ENCODE measurements around the gene DLK1.

The DLK1 gene

GRCh38 chr14:100775831-100776591 is 49.3 kb downstream of the DLK1 start:
- Histone ChIP-seq H3K9me3 (ENCODE audit: control extremely low read depth in 1 of 5, control insufficient read depth in 4 of 5, insufficient read depth in 2 of 5, low read depth in 1 of 5, low read length in 4 of 5) (peaks cover 0 to 8% (median 2%) of the 10 kb centered on the region in 5 experiments), H3K36me3 (ENCODE audit: control insufficient read depth in 4 of 4, insufficient read depth in 4 of 4, low read length in 3 of 4) (no peaks in the 10 kb centered on the region), H3K4me1 (ENCODE audit: control extremely low read depth in 1 of 4, control insufficient read depth in 4 of 4, insufficient read depth in 4 of 4, low read length in 3 of 4) (no peaks in the 10 kb centered on the region), H3K27me3 (replicated peaks in 2 of 5; ENCODE audit: control insufficient read depth in 4 of 5, insufficient read depth in 5 of 5, low read length in 4 of 5) (no peaks in the 10 kb centered on the region), H3K4me3 (ENCODE audit: control insufficient read depth in 1 of 7, extremely low read depth in 1 of 7, insufficient read depth in 4 of 7, low read depth in 2 of 7, low read length in 6 of 7) (no peak overlapping the region), H3K27ac (ENCODE audit: insufficient read depth in 1 of 2, low read depth in 1 of 2, low read length in 2 of 2, poor library complexity in 1 of 2, severe bottlenecking in 2 of 2) (no peak overlapping the region)
- ChIA-PET CTCF (no interaction called here), POLR2A (no interaction called here)
- no peak for DNase-seq
- WGBS (ENCODE audit: insufficient coverage), result 94% methylated on average over 17 of the region's 20 CpGs

DNA sequence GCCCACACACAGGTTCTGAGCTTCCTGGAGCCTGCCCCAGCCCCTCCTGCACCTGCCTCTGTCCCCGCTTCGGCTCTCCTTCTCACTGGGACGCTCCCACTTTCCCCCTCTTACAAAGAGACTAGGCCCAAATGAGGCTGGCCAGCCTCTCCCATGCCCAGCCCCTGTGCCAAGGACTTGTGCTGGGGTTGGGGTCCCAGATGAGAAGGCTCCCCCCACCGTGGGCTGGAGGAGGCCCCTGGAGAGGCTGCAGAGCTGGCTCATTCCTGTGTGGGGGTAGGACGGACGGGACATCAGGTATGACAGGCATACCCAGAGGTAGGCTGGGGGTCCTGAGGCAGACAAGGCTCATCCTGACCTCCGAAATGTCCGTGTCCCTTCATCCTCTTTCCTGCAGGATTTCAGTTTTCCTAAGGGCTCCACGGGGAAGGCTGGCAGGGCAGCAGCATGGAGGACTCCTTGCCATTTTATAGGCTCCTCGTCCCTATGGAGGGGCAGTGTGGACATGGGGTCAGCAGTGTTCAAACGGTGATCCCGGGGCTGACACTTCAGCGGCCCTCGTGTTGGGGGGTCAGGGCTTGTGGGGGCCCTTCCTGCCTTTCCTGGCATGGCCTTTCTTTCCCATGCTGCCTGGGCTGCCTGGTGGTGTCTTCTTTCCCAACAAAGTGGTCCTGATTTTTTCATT is 50.1 kb downstream of the DLK1 start:
- Histone ChIP-seq H3K27ac (ENCODE audit: insufficient read depth in 1 of 2, low read depth in 1 of 2, low read length in 2 of 2, poor library complexity in 1 of 2, severe bottlenecking in 2 of 2) (no peak overlapping the region), H3K4me1 (ENCODE audit: control extremely low read depth in 1 of 4, control insufficient read depth in 4 of 4, insufficient read depth in 4 of 4, low read length in 3 of 4) (no peaks in the 10 kb centered on the region), H3K9me3 (ENCODE audit: control extremely low read depth in 1 of 5, control insufficient read depth in 4 of 5, insufficient read depth in 2 of 5, low read depth in 1 of 5, low read length in 4 of 5) (no peaks in the 10 kb centered on the region), H3K27me3 (replicated peaks in 2 of 5; ENCODE audit: control insufficient read depth in 4 of 5, insufficient read depth in 5 of 5, low read length in 4 of 5) (no peaks in the 10 kb centered on the region), H3K36me3 (ENCODE audit: control insufficient read depth in 4 of 4, insufficient read depth in 4 of 4, low read length in 3 of 4) (no peaks in the 10 kb centered on the region), H3K4me3 (ENCODE audit: control insufficient read depth in 1 of 7, extremely low read depth in 1 of 7, insufficient read depth in 4 of 7, low read depth in 2 of 7, low read length in 6 of 7) (no peak overlapping the region)
- DNase-seq, result no peak
- CTCF ChIA-PET, result no interaction called here
- POLR2A ChIA-PET, result no interaction called here
- WGBS (ENCODE audit: insufficient coverage), result 93% methylated on average over 14 of the region's 14 CpGs

GRCh38 chr14:100777366-100777817 is 50.7 kb downstream of the DLK1 start:
- DNase-seq, result no peak
- no peaks in the 10 kb centered on the region for H3K27me3 ChIP-seq (replicated peaks in 2 of 5; ENCODE audit: control insufficient read depth in 4 of 5, insufficient read depth in 5 of 5, low read length in 4 of 5)
- 95% methylated on average over 10 of the region's 11 CpGs for WGBS (ENCODE audit: insufficient coverage)

DNA sequence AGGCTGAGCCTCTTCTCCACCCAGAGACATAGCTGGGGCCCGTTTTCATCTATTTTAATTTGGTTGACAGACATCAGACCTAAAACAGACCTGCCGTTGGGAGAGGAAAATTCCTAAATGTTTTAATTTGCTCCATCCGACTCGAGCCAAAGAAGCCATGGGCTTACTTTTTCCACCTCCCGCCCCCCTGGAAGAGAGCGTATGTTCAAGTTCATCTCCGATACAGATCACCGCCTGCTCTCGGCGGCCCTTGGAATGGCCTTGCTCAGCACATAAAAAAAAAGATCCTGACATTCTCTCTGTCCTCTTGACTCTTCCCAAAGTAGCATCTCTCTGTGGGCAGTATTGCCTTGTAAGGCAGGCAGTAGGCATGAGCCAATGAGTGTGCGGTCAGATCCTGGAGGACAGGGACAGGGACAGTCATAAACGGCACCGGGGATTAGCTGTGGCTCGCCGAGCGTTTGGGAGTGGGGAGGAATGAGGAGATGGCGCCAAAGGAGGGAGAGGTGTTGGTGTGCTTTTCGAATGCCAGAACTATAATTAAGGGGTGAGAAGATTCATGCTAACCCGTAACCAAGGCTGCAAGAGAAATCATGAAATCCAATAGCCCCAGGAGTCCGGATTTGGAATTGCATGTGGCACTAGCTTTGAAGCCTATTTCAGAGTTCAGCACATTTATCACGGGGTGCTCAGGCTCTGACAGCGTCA is 51.3 kb downstream of the DLK1 start:
- no peak overlapping the region for H3K27ac ChIP-seq (ENCODE audit: insufficient read depth in 1 of 2, low read depth in 1 of 2, low read length in 2 of 2, poor library complexity in 1 of 2, severe bottlenecking in 2 of 2)
- no peak for DNase-seq
- 87% methylated on average over 21 of the region's 22 CpGs for WGBS (ENCODE audit: insufficient coverage)
- H3K4me3 ChIP-seq (ENCODE audit: control insufficient read depth in 1 of 7, extremely low read depth in 1 of 7, insufficient read depth in 4 of 7, low read depth in 2 of 7, low read length in 6 of 7), result no peak overlapping the region
- no peaks in the 10 kb centered on the region for H3K9me3 ChIP-seq (ENCODE audit: control extremely low read depth in 1 of 5, control insufficient read depth in 4 of 5, insufficient read depth in 2 of 5, low read depth in 1 of 5, low read length in 4 of 5)
- H3K4me1 ChIP-seq (ENCODE audit: control extremely low read depth in 1 of 4, control insufficient read depth in 4 of 4, insufficient read depth in 4 of 4, low read length in 3 of 4), result no peaks in the 10 kb centered on the region
- POLR2A ChIA-PET, result no interaction called here
- H3K27me3 ChIP-seq (replicated peaks in 2 of 5; ENCODE audit: control insufficient read depth in 4 of 5, insufficient read depth in 5 of 5, low read length in 4 of 5), result no peaks in the 10 kb centered on the region
- CTCF ChIA-PET, result no interaction called here
- no peaks in the 10 kb centered on the region for H3K36me3 ChIP-seq (ENCODE audit: control insufficient read depth in 4 of 4, insufficient read depth in 4 of 4, low read length in 3 of 4)

More at GRCh38 chr14:100777366-100777817, 50.7 kb downstream of the DLK1 start:
- no peak overlapping the region for H3K27ac ChIP-seq (ENCODE audit: insufficient read depth in 1 of 2, low read depth in 1 of 2, low read length in 2 of 2, poor library complexity in 1 of 2, severe bottlenecking in 2 of 2)
- no peaks in the 10 kb centered on the region for H3K9me3 ChIP-seq (ENCODE audit: control extremely low read depth in 1 of 5, control insufficient read depth in 4 of 5, insufficient read depth in 2 of 5, low read depth in 1 of 5, low read length in 4 of 5)
- H3K4me1 ChIP-seq (ENCODE audit: control extremely low read depth in 1 of 4, control insufficient read depth in 4 of 4, insufficient read depth in 4 of 4, low read length in 3 of 4), result no peaks in the 10 kb centered on the region
- no peak overlapping the region for H3K4me3 ChIP-seq (ENCODE audit: control insufficient read depth in 1 of 7, extremely low read depth in 1 of 7, insufficient read depth in 4 of 7, low read depth in 2 of 7, low read length in 6 of 7)
- H3K36me3 ChIP-seq (ENCODE audit: control insufficient read depth in 4 of 4, insufficient read depth in 4 of 4, low read length in 3 of 4), result no peaks in the 10 kb centered on the region
- POLR2A ChIA-PET, result no interaction called here
- CTCF ChIA-PET, result no interaction called here

GRCh38 chr14:100778526-100778882 is 51.8 kb downstream of the DLK1 start:
- peaks cover 0 to 4% (median 3%) of the 10 kb centered on the region in 4 experiments for H3K4me1 ChIP-seq (ENCODE audit: control extremely low read depth in 1 of 4, control insufficient read depth in 4 of 4, insufficient read depth in 4 of 4, low read length in 3 of 4)
- ChIA-PET CTCF (interaction anchor here (2.2 kb wide), 1 partner anchor 11 kb away, joined by 5 read pairs; no protein-coding TSS in a partner anchor), POLR2A (no interaction called here)

DNA sequence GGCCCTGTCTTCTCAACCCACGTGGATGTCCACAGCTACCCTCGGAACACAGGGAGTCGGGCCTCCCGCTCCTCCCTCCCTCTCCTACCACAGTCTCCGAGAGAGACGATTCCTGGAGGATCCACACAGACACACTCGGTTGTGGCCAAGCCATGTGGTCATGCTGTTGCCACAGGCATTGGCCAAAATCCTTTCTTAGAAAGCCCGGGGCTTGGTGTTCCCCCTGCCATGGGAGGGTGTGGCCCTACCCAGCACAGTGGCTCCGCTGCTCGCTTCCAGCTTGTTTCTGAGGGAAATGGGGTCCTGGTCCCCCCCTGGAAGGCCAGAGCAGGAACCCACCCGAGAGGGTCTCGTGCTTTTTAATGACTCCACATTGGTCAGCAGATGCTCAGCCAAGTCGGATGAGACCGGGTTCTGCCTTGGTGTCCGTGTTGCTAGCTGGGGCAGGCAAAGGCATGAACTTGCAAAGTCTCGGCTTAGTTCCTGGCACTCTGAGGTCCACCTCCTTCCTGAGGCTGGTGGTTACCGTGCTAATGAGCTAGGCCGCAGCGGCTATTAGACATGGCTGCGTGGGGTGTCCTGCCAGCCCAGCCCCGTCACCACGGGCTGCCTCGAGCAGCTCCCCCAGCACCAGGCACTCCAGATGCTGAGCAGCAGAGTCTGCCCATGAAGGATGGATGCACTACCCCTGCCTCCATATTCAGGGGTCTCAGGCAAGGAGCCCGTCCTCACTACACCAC is 52.4 kb downstream of the DLK1 start:
- no peak for DNase-seq
- peaks cover 0 to 5% (median 3%) of the 10 kb centered on the region in 4 experiments for H3K4me1 ChIP-seq (ENCODE audit: control extremely low read depth in 1 of 4, control insufficient read depth in 4 of 4, insufficient read depth in 4 of 4, low read length in 3 of 4)
- H3K36me3 ChIP-seq (ENCODE audit: control insufficient read depth in 4 of 4, insufficient read depth in 4 of 4, low read length in 3 of 4), result no peaks in the 10 kb centered on the region
- CTCF ChIA-PET, result interaction anchor here (2.2 kb wide), 1 partner anchor 11 kb away, joined by 5 read pairs; no protein-coding TSS in a partner anchor
- WGBS (ENCODE audit: insufficient coverage), result 96% methylated on average over 21 of the region's 24 CpGs
- H3K4me3 ChIP-seq (ENCODE audit: control insufficient read depth in 1 of 7, extremely low read depth in 1 of 7, insufficient read depth in 4 of 7, low read depth in 2 of 7, low read length in 6 of 7), result no peak overlapping the region
- POLR2A ChIA-PET, result no interaction called here
- H3K27me3 ChIP-seq (replicated peaks in 2 of 5; ENCODE audit: control insufficient read depth in 4 of 5, insufficient read depth in 5 of 5, low read length in 4 of 5), result no peaks in the 10 kb centered on the region
- H3K9me3 ChIP-seq (ENCODE audit: control extremely low read depth in 1 of 5, control insufficient read depth in 4 of 5, insufficient read depth in 2 of 5, low read depth in 1 of 5, low read length in 4 of 5), result no peaks in the 10 kb centered on the region
- no peak overlapping the region for H3K27ac ChIP-seq (ENCODE audit: insufficient read depth in 1 of 2, low read depth in 1 of 2, low read length in 2 of 2, poor library complexity in 1 of 2, severe bottlenecking in 2 of 2)

More at GRCh38 chr14:100778526-100778882, 51.8 kb downstream of the DLK1 start:
- Histone ChIP-seq H3K36me3 (ENCODE audit: control insufficient read depth in 4 of 4, insufficient read depth in 4 of 4, low read length in 3 of 4) (no peaks in the 10 kb centered on the region), H3K9me3 (ENCODE audit: control extremely low read depth in 1 of 5, control insufficient read depth in 4 of 5, insufficient read depth in 2 of 5, low read depth in 1 of 5, low read length in 4 of 5) (no peaks in the 10 kb centered on the region), H3K27ac (ENCODE audit: insufficient read depth in 1 of 2, low read depth in 1 of 2, low read length in 2 of 2, poor library complexity in 1 of 2, severe bottlenecking in 2 of 2) (no peak overlapping the region), H3K4me3 (ENCODE audit: control insufficient read depth in 1 of 7, extremely low read depth in 1 of 7, insufficient read depth in 4 of 7, low read depth in 2 of 7, low read length in 6 of 7) (no peak overlapping the region), H3K27me3 (replicated peaks in 2 of 5; ENCODE audit: control insufficient read depth in 4 of 5, insufficient read depth in 5 of 5, low read length in 4 of 5) (no peaks in the 10 kb centered on the region)
- no peak for DNase-seq
- WGBS (ENCODE audit: insufficient coverage), result 94% methylated on average over 7 of the region's 7 CpGs
